GM21825 (cell line): Measurements from ENCODE around the gene OBP2A.
"Not testable (repeated sequence)": the region's sequence is repeated elsewhere in the genome, so short reads cannot be mapped to it uniquely, and the experiment has no call there.

Experiments used
- ATAC-seq: cut with Tn5 transposase; IDR thresholded peaks from one replicate; pipeline ENCODE4 v1.9.1; 2021; ENCODE audit warnings: mild to moderate bottlenecking, moderate library complexity; ENCODE audit not compliant: unreplicated experiment

The OBP2A gene

GRCh38 chr9:135545646-135546176, at the start of gene OBP2A:
Gene OBP2A (plus strand): TSS chr9:135546126. CDS start chr9:135546181, 55 bp downstream.
- ATAC-seq: not testable (repeated sequence)

GRCh38 chr9:135498381-135499126, 47.4 kb upstream of the OBP2A start:
- no peak for ATAC-seq

- ATAC-seq: no peak
These were observed 46.4 kb upstream of the OBP2A start for GRCh38 chr9:135499326-135500070.

- no peak for ATAC-seq
These were observed 45.8 kb upstream of the OBP2A start for GRCh38 chr9:135500071-135500524.

GRCh38 chr9:135500525-135501260, 45.2 kb upstream of the OBP2A start, which contains the start of gene MRPS2:
Gene MRPS2 (plus strand): TSS chr9:135500682. CDS start chr9:135500711, 29 bp downstream.
- peak; percentile 76 for ATAC-seq

GRCh38 chr9:135501261-135502167, 44.4 kb upstream of the OBP2A start:
- no peak for ATAC-seq

GRCh38 chr9:135502168-135502872, 43.6 kb upstream of the OBP2A start:
- ATAC-seq: no peak

- ATAC-seq: no peak
These were observed 43.0 kb upstream of the OBP2A start for GRCh38 chr9:135502873-135503321.

- ATAC-seq: no peak
These were observed 42.3 kb upstream of the OBP2A start for GRCh38 chr9:135503371-135504261.

- ATAC-seq: no peak
These were observed 41.4 kb upstream of the OBP2A start for GRCh38 chr9:135504262-135505243.

- no peak for ATAC-seq
These were observed 40.3 kb upstream of the OBP2A start for GRCh38 chr9:135505406-135506187.

GRCh38 chr9:135506327-135507103, 39.4 kb upstream of the OBP2A start:
- no peak for ATAC-seq

- no peak for ATAC-seq
These were observed 38.6 kb upstream of the OBP2A start for GRCh38 chr9:135507104-135508035.

GRCh38 chr9:135508211-135508820, 37.6 kb upstream of the OBP2A start:
- no peak for ATAC-seq
